ENCODE data around the gene ZBTB7C. TPM values are rescaled to one million over a fixed set of nuclear protein-coding genes. Genes with fewer than 3 reads are reported as not detected.

ZBTB7C gene
- total and polyA plus RNA-seq, 9 of the 15 experiments (the other 6 are each of a cell fraction or from before 2014, with no cell fraction given) = not detected

DNA sequence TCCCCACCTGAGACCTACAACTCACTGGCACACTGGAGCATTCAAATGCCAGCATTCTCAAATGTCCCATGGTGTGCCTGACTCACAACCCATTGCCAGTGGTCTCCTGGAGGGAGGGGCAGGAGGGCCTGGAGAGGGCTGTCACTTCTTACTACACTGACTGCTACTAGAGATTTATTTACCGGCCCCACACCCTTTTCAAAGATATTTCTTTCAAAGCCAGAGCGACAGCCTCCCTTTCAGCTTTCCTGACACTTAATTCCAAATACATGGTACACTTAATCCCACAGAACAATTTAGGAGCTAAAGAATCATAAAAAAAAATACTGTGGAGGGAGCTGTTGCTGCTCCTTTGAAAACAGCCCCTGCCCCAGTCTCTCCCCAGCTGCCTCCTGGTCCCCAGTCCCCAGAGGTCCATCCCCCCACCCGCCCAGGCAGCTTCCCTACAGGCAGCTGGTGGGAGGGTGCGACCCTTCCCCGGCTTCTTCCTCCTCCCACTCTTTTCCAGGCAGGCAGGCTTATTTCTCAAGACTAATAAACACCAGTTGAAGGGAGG is 349.6 kb downstream of the ZBTB7C start:
- intact Hi-C loops (cut with micrococcal nuclease) (no loop called here), in situ Hi-C loops (cut with MboI) (no loop called here)
- H3K27ac ChIP-seq (ENCODE audit: extremely low read depth, low read depth, low read length) = no peak overlapping the region
- peaks cover 2 to 32% of the 10 kb centered on the region in 2 experiments; a peak in 3 of 5 replicates for H3K27me3 ChIP-seq (ENCODE audit: control insufficient read depth in 2 of 2, insufficient read depth in 2 of 2, low read length in 2 of 2)
- H4K20me1 ChIP-seq (replicated peaks; ENCODE audit: control insufficient read depth, insufficient read depth, low read length) = no peaks in the 10 kb centered on the region
- H3K4me1 ChIP-seq (replicated peaks in 1 of 2; ENCODE audit: control insufficient read depth in 2 of 2, insufficient read depth in 2 of 2, low read length in 2 of 2) = no peaks in the 10 kb centered on the region
- H3K9me1 ChIP-seq (ENCODE audit: control insufficient read depth, insufficient read depth, low read length) = no peaks in the 10 kb centered on the region
- H3K4me3 ChIP-seq = no peak overlapping the region
- no peaks in the 10 kb centered on the region for H3K79me2 ChIP-seq (ENCODE audit: control insufficient read depth, insufficient read depth, low read length)
- ChIA-PET CTCF (ENCODE audit: low intra/inter-chr PET ratio) (no interaction called here), POLR2A (interaction anchor here (1.2 kb wide), 1 partner anchor 42 kb away, joined by 5 read pairs; no protein-coding TSS in a partner anchor)
- BruUV-seq (replicated peaks) = no TSS peak
- FAIRE-seq = no peak
- H2AFZ ChIP-seq (ENCODE audit: low read depth, low read length) = no peak overlapping the region
- no peaks in the 10 kb centered on the region for H3K36me3 ChIP-seq (ENCODE audit: control insufficient read depth, insufficient read depth, low read length)
- ATAC-seq = no peak
- no peaks in the 10 kb centered on the region for H3K9me3 ChIP-seq (replicated peaks; ENCODE audit: control insufficient read depth, insufficient read depth, low read depth, low read length)
- H3K4me2 ChIP-seq (ENCODE audit: insufficient read depth, low read length) = no peak overlapping the region
- 0% methylated on average over 4 of the region's 5 CpGs for WGBS (ENCODE audit: insufficient coverage, low coverage, missing lambda C conversion rate)
- no peak for DNase-seq (ENCODE audit: extremely low read depth in 1 of 4, low spot score in 3 of 4)
- no peak overlapping the region for H3K9ac ChIP-seq (ENCODE audit: insufficient read depth in 1 of 2, low read depth in 2 of 2, low read length in 2 of 2)
- TF ChIP-seq STAT5A (IDR thresholded peaks at IDR 0.05; ENCODE audit: borderline replicate concordance, low read length) = no peak

DNA sequence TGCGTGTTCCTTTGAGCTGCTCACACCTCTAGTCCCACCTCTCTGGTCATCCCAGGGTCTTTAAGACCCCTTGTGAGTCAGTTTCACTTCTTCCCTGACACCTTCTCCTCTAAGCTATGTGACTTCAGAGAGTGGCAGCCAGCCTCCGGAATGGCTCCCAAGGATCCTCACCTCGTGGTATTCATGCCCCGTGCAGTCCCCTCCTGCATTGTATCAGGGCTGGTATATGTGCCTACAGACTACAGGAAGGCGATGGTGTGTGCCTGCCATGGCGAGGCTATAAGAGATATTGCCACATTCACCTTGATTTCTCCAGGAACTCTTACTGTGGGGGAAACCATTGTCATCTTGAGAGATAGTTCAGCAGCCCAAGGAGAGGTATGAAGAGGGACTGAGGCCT is 350.7 kb downstream of the ZBTB7C start:
- Histone ChIP-seq H4K20me1 (replicated peaks; ENCODE audit: control insufficient read depth, insufficient read depth, low read length) (no peaks in the 10 kb centered on the region), H3K9me3 (replicated peaks; ENCODE audit: control insufficient read depth, insufficient read depth, low read depth, low read length) (no peaks in the 10 kb centered on the region), H2AFZ (ENCODE audit: low read depth, low read length) (no peak overlapping the region), H3K27me3 (ENCODE audit: control insufficient read depth in 2 of 2, insufficient read depth in 2 of 2, low read length in 2 of 2) (peaks cover 2 to 32% of the 10 kb centered on the region in 2 experiments; a peak in 3 of 5 replicates), H3K9me1 (ENCODE audit: control insufficient read depth, insufficient read depth, low read length) (no peaks in the 10 kb centered on the region), H3K4me2 (ENCODE audit: insufficient read depth, low read length) (no peak overlapping the region), H3K79me2 (ENCODE audit: control insufficient read depth, insufficient read depth, low read length) (no peaks in the 10 kb centered on the region), H3K9ac (ENCODE audit: insufficient read depth in 1 of 2, low read depth in 2 of 2, low read length in 2 of 2) (no peak overlapping the region), H3K27ac (ENCODE audit: extremely low read depth, low read depth, low read length) (no peak overlapping the region), H3K4me1 (replicated peaks in 1 of 2; ENCODE audit: control insufficient read depth in 2 of 2, insufficient read depth in 2 of 2, low read length in 2 of 2) (peaks cover 4 to 8% of the 10 kb centered on the region in 2 experiments; a peak in 3 of 5 replicates), H3K36me3 (ENCODE audit: control insufficient read depth, insufficient read depth, low read length) (no peaks in the 10 kb centered on the region), H3K4me3 (no peak overlapping the region)
- intact Hi-C loops (cut with micrococcal nuclease) (no loop called here), in situ Hi-C loops (cut with MboI) (no loop called here)
- ATAC-seq (no peak), DNase-seq (ENCODE audit: extremely low read depth in 1 of 4, low spot score in 3 of 4) (no peak), FAIRE-seq (no peak)
- ChIA-PET CTCF (ENCODE audit: low intra/inter-chr PET ratio) (no interaction called here), POLR2A (interaction anchor here (0.8 kb wide), 1 partner anchor 9 kb away, joined by 3 read pairs; no protein-coding TSS in a partner anchor)
- no TSS peak for BruUV-seq (replicated peaks)
- 1% methylated on average over 6 of the region's 6 CpGs for WGBS (ENCODE audit: insufficient coverage, low coverage, missing lambda C conversion rate)
- TF ChIP-seq KLF1 (tag; IDR thresholded peaks at IDR 0.05) (no peak), SRSF7 (optimal IDR thresholded peaks at IDR 0.05; ENCODE audit: low read depth, low read length) (no peak), GATAD2A (IDR thresholded peaks at IDR 0.05) (no peak), RAD21 (CRISPR knock-in tag; conservative IDR thresholded peaks at IDR 0.05 in 1 of 2, IDR thresholded peaks at IDR 0.05 in 1 of 2) (no peak), MTA1 (IDR thresholded peaks at IDR 0.05; ENCODE audit: borderline replicate concordance) (no peak), DACH1 (IDR thresholded peaks at IDR 0.05; ENCODE audit: partially characterized antibody) (no peak), GTF2F1 (IDR thresholded peaks at IDR 0.05; ENCODE audit: low read depth, low read length) (no peak)
- TF ChIP-seq, protein P1, sequence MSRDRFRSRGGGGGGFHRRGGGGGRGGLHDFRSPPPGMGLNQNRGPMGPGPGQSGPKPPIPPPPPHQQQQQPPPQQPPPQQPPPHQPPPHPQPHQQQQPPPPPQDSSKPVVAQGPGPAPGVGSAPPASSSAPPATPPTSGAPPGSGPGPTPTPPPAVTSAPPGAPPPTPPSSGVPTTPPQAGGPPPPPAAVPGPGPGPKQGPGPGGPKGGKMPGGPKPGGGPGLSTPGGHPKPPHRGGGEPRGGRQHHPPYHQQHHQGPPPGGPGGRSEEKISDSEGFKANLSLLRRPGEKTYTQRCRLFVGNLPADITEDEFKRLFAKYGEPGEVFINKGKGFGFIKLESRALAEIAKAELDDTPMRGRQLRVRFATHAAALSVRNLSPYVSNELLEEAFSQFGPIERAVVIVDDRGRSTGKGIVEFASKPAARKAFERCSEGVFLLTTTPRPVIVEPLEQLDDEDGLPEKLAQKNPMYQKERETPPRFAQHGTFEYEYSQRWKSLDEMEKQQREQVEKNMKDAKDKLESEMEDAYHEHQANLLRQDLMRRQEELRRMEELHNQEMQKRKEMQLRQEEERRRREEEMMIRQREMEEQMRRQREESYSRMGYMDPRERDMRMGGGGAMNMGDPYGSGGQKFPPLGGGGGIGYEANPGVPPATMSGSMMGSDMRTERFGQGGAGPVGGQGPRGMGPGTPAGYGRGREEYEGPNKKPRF (IDR thresholded peaks at IDR 0.05; ENCODE audit: low read depth, low read length) = no peak
- TF ChIP-seq, protein P2, sequence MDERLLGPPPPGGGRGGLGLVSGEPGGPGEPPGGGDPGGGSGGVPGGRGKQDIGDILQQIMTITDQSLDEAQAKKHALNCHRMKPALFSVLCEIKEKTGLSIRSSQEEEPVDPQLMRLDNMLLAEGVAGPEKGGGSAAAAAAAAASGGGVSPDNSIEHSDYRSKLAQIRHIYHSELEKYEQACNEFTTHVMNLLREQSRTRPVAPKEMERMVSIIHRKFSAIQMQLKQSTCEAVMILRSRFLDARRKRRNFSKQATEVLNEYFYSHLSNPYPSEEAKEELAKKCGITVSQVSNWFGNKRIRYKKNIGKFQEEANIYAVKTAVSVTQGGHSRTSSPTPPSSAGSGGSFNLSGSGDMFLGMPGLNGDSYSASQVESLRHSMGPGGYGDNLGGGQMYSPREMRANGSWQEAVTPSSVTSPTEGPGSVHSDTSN (CRISPR knock-in tag; IDR thresholded peaks at IDR 0.05; ENCODE audit: low read depth) = no peak
- TF ChIP-seq, protein P2 (tag; conservative IDR thresholded peaks at IDR 0.05; ENCODE audit: low read depth) = no peak

All from K562 (cell line).